Limb (tissue), 2 donors: ENCODE measurements around the gene AQP7.
"Not testable (repeated sequence)": the region's sequence is repeated elsewhere in the genome, so short reads cannot be mapped to it uniquely, and the experiment has no call there.

ENCODE experiments used
- DNase-seq, 2 donors: peaks; one replicate each; pipeline ENCODE4 v3.0.0-alpha.2; 2016; ENCODE audit errors: extremely low spot score in 2 of 2

AQP7 gene

GRCh38 chr9:33397801-33398200, 4.6 kb downstream of the AQP7 start:
- DNase-seq: not testable (repeated sequence)

DNA sequence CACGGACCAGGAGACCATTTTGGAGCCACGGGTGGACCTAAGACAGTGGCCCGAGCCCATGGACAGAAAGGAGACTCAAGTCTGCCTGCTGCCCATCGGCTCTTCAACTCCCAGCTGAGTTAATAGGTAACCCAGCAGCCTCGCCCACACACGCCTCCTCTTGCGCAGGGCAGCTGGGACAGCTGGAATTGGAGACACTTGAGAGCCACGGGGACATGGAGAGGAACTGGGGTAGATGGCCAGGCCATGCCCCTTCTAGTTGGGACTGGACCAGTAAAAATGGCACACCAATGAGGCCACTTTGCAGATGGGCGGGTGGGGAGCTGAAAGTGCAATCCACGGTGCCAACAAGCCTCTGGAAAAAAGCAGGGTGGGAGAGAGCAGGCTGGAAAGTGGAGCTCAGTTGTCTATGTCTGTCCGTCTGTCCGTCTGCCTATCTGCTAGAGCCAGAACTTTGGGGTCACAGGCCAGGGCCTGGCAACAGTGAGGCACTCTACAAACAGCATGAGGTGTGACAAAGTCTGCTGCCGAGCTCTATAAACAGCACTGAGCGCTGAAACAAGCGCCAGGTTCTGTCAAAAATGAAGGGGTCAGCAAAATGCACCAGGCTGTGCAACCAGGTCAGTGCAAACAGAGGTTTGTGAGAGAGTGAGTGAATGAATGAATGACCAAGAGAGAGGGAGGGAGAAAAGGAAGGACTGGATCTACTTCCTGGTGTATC, 7.0 kb downstream of the AQP7 start:
- not testable (repeated sequence) for DNase-seq

GRCh38 chr9:33393986-33394385, 8.4 kb downstream of the AQP7 start:
- DNase-seq: not testable (repeated sequence)

DNA sequence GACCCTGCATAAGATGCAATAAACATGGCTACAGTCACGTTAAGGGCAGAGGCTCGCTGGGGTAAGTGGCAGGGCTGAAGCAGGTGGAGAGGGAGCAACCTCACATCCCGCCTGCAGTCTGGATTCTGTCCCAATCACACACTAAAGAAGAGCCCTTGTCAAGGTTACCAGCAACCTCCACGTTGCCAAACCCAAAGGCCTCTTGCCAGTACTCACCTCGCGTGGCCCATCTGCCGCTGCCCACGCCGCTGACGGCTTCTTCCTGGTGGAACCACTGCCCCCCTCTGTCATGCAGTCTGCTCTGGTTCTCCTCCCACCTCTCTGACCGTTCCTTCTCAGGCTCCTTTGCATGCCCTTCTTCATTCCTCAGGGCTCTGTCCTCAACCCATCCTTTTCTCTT, 8.8 kb downstream of the AQP7 start:
- no peak for DNase-seq

DNA sequence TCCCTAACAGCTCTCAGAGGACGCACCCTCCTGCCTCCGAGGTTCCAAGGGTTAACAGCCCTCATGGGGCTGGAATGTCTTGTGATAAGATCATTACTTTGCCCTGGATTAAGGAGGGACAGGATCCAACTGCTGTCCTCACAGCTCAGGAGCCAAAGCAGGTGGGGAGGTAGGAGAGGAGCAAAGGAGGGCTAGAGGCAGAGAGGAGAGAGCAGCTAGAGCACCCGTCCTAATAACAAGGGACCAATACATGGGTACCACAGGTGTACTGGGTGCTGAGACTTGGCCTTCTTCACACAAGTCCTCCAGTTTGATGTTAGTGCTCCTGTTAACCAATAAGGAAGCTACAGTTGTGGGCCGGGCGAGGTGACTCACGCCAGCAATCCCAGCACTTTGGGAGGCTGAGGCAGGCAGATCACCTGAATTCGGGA, 9.8 kb downstream of the AQP7 start:
- DNase-seq: not testable (repeated sequence)

DNA sequence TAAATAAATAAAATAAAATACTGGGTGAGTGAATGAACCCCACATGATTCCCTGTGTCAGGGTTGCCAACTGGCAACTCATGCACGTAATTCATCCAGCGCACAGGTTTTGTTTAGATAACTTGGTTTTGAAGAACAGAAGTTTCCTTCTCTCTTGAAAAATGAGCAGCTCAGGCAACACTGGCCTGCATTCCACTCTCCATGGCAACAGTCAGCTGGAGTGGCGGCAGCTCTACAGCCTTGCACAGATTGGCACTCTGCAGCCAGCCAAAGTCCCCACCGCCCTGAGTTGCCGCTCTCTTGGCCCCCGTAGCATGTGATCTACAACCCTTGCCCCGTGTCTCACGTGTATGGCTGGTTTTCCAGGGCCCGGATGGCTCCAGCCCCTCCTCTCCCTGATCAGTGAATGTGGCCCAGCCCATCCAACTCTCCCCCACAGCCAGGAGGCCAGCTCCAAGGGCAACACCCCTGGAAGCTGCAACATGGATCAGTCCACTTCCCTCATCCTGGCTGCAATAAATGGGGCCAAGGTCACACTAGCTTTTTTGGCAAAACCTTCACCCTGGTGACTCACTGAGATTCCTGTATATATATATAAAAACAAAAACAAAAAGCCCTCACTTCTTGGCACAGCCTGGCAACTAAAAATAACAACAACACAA, 11.1 kb downstream of the AQP7 start:
- DNase-seq: peak; percentile 65 to 74

GRCh38 chr9:33388110-33388994, 14.0 kb downstream of the AQP7 start:
- DNase-seq: no peak

DNA sequence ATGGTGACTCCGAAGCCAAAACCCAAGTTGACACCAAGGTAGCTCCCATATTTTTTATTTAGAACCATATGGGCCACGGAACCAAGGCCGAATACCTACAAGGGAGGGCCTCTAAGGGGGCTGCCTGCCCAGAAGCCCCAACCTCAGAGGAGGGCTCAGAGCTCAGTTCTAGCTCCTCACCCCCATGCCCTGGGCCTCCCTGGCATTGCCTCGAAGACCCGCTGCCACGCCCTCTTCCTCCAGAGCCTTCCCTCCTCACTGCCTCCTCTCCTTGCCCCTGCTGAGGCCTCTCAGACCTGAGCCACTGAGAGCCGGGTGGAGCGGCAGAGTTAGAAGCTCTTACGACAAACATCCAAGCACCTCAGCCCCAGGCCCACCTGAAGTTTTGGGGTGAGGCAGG, 15.4 kb downstream of the AQP7 start:
- DNase-seq: not testable (repeated sequence)

DNA sequence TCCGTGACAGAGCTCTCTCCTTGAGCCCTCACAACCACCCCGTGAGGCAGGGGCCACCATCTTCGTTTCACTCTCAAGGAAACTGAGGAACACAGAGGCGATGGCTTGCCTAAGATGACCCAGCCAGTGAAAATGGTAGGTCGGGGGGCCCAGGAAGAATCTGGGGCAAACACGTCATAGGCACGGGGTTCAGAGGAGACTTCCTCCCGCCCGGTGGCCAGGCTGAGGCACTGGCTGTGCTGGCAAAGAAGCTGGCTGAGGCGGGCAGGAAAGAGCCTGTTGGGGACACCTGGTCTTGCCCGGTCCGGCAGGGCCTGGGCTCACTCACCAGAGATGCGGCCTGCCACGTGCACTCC, 15.7 kb downstream of the AQP7 start:
- not testable (repeated sequence) for DNase-seq

GRCh38 chr9:33385979-33386640, 16.3 kb downstream of the AQP7 start:
- not testable (repeated sequence) for DNase-seq

GRCh38 chr9:33385536-33385935, 16.8 kb downstream of the AQP7 start:
- not testable (repeated sequence) for DNase-seq

GRCh38 chr9:33383396-33383795, 19.0 kb downstream of the AQP7 start:
- not testable (repeated sequence) for DNase-seq

GRCh38 chr9:33382397-33382796, 20.0 kb downstream of the AQP7 start:
- DNase-seq: not testable (repeated sequence)

- no peak for DNase-seq
These were observed 21.1 kb downstream of the AQP7 start for GRCh38 chr9:33381231-33381791.

GRCh38 chr9:33380390-33381094, 21.8 kb downstream of the AQP7 start:
- DNase-seq: no peak

DNA sequence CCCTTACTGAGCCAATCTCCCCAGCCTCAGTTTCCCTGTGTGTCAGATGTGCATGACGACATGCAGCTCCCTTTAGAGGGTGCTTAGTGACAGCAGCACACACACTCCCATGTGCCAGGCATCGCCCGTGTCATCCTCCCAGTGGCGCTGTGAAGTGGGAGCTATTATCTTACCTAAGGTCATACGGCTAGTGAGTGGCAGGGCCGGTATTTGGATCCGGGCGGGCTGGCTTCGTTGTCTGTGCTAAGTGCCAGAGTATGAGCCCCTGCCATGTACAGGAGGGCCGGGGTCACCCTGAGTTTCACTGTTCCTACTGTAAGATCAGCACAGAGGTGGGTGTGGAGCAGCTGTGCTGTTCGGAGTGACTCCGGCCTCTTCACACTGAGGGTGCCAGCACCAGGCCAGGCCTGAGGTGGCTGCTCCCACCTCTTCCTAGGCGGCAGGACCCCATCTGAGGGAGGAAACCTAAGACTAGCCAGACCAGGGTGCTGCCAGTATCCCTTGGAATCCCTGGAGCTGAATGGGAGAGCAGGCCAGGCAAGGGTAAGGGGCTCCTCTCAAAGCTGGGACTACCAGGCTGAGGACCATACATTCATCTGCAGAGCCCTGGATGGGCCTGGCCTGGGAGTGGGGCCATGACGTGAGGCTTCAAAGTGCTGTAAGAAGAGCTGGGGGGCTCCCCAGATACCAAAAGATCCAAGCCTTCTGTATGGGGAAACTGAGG, 22.5 kb downstream of the AQP7 start:
- DNase-seq: no peak

DNA sequence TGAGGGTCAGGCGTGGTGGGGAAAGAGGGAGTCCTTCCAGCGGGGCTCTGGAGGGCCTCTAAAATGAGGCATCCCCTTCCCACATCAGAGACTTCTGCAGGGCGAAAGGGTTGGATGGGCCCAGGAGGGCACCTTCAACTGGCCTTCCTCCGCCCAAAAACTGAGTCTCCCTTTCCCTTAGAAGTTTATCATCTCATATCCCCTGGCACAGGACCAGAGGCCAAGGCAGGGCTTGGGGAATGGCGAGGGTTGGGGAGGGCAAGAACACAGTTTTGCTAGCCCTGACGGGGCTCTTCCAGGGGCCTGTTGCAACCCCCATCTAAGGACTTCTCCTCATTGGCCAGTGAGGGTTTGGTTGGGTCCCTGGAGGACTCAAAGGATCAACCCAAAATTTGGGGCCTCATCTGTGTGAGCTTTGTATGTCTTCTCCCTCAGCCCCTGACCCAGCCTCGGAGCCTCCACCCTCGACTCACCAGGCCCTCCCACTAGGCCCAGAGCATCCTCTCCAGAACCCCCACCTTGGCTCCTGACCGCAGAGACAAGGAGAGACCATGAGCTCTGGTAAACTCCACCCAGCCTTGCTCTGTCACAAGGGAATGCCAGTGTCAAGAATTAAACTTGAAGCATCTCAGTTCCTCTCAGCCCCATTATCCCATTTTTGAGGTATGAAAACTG, 24.1 kb downstream of the AQP7 start:
- no peak for DNase-seq

GRCh38 chr9:33377089-33377715, 25.2 kb downstream of the AQP7 start:
- no peak for DNase-seq

GRCh38 chr9:33375841-33376321, 26.5 kb downstream of the AQP7 start:
- DNase-seq: no peak
